Dermis microvascular lymphatic vessel endothelial cell (primary cell): Measurements from ENCODE around the gene FMNL2. TPM values are rescaled to one million over a fixed set of nuclear protein-coding genes. Genes with fewer than 3 reads are reported as not detected.

Source experiments
- total RNA-seq: library from RNA; depleted of rRNA; stranded (reverse); fragments of >200 nt; gene quantifications from 2 replicates; pipeline ENCODE4 v1.2.1, GENCODE V29; 2014

The FMNL2 gene
- total RNA-seq, 1 donor from 2014 or later: 29.0 TPM

Other genes starting within 250 kb of the FMNL2 start
- under 0.01 and 0.25 TPM in 2 replicates for gene CACNB4, start 236.1 kb upstream of the FMNL2 start, total RNA-seq
- gene STAM2, start 159.4 kb upstream of the FMNL2 start, total RNA-seq: 14.2 and 15.6 TPM in 2 replicates